ENCODE data around the gene KIRREL3.

The KIRREL3 gene

GRCh38 chr11:126522606-126523005 is 478.0 kb downstream of the KIRREL3 start:
- no peak for DNase-seq

DNA sequence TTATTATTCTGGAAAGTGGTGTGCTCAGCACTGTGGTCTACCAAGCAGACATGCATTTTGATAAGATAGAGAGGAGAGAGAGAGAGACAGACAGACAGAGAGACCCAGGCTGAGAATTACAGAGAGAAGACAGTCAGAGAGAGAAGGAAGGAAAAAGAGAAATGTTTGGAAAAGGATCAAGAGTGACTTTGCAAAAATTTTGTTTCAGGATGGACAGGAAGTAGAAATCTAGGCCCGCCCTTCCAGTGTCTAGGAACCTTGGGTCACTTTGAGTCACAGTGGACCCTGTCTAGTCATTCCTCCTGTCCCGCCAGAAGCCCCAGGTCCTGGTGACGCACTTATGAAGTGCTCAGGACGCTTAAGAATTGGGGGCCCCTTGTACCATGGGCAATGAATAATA is 478.4 kb downstream of the KIRREL3 start:
- DNase-seq, result no peak

GRCh38 chr11:126521196-126521595 is 479.4 kb downstream of the KIRREL3 start:
- no peak for DNase-seq

DNA sequence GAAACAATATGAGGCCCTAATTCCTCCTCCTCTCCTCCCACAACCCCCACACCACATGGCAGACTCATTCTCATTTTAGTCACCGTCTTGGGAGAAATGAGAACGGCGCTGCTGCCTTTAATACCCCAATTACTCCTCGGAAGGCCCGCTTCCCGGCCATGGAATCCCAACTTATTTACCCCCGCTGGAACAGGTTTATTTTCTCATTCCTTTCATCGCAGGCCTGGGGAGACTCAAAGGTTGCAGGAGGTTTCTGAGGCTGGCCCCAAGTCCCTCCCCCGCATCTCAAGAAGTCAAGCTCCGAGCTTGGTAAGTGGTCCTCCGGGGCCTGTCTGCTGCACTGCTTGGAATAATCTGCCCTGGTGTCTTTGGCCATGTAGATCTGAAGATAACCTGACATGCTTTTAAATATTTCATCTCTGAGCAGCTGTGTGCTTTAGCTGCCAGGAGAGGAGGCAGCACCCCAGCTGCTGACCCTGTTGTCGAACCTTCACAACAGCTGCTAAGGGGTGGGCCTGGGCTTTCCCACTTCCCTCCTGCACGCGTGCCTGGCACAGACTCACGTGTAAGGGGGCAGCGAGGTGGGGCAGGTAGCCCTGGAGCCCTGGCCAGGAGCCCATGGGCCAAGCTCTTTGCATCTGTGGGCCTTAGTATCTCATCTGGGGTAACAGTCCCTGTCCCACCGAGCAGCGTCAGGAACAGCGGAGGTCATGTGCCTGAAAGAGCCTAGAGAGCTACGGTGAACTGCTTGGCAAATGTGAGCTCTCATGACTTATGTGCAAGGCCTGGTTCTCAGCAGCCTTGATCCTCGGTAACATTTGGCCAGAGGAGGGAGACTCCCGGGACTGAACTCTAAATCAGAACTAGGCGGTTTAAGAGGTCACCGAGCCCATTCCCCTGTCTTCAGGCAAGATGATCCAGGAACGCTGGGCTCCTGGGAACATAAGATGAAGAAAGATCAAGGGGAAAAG is 480.5 kb downstream of the KIRREL3 start:
- DNase-seq, result no peak

DNA sequence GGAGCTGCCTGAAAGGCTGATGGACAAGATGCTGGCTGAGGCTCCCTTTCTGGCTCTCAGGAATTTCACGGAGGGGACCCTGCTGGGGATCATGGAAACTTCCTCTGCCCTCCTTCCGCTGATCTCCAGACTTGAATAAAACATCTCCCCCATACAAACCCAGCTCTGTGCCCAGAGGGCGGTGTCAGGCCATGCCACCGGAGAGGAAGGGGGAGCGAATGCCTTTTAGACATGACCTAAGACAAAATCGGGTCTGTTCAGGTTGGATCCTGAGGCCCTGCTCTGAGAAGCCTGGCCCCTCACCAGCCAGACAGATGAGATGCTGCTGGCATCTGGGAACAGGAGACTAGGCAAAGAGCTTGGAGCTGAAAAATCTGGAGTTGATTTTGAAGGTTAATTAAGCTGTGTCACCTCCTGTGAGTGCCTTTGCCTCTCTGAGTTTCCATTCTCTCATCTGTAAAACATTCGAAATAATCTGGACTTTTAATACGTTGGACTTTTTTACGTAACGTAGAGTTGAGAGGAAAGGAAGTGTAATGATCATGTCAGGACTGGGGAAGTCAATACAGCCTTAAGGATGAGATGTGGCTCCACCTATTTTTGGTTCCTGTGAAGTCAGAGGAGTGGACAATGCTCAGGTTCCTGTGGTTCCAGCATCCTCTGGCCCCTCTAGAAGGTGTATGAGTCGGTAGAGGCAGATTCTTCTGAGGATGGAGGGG is 481.4 kb downstream of the KIRREL3 start:
- no peak for DNase-seq

- no peak for DNase-seq
These were observed 482.2 kb downstream of the KIRREL3 start for GRCh38 chr11:126518071-126518971.

DNA sequence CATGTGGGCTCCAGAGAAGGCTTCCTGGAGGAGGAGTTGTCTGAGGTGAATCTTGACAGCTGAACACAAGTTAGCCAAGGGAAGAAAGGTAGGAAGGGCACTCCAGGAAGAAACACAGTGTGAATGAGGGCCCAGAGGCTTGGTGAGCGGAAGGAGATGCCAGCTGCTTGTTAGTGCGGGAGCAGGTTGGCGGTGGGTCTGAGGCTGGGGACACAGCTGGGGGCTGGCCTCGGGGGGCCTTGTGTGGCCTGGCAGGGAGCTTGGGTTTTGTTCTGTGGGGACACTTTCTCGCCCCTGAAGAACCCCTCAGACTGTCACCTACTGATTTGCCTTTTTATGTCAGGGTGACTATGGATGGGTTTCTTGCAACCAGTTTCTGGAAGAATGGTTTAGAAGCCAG is 485.1 kb downstream of the KIRREL3 start:
- DNase-seq, result no peak

DNA sequence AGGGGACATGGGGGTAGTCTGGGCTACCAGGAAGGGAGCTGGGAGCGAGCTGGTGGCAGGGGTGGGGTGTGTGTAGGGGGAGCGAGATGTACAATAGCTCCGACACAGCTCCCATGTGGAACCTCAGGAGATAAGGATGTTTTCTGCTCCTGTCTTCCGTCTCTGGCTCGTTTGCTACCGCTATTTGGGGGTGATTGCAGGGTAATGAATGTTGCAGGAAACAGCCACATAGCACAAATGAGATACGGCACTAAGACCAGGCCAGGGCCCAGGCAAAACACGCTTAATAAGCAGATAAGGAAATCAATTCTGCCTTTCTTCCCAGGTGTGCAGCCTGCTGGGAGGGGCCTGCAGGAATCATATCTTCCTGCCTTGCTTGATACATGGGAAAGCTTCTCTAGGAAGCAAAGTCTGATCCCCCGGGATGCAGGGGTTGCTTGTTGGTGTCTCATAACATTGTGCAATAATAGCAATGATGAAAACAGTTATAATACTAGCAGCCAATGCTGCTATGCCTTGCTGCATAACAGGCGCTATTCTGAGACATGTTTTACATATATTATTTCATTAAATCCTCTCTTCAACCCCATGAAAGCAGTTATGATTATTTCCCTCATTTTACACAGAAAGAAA is 486.4 kb downstream of the KIRREL3 start:
- DNase-seq, result no peak

DNA sequence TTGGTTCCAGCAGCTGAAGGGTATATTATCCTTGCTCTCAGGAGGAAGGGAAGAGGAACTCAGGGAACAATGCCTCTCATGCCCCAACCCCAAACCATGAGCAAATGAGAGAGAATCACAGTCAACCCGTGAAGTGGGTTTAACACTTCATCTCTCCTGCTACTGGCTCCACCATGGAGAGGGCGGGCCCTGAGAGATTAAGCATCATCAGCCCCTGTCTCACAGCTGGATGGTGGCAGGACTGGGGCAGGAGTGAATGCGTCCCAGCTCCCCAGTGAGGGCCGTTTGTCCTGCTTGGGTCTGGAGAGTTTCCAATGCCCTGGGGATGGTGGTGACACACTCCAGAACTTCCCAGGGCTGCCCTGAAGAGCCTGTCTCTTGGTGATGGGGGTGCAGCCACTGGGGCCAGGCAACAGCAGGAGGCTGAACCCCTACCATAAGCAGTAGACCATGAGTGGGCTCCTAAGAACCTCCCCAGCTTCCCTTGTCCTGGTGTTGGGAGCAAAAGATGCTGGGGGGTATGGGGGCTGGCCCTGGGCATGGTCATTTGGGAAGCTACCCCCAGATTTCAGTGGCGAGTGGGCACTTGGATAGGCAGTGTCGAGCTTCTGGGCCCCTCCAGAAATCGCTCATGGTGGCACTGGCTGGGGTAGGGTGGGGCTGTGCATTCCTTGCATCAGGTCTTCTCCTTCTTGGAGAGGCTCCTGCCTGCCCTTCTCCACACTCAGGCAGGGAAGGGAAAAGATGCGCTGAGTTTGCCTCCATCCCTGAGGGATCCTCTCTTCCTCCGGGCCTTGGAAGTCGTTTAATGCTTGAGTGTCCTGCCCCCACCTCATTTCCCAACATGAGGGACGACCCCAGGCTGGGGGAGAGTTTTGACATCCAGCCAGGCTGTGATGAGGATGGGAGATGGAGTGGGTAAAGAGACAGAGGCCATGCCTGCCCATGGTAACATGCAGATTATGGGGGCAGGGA is 487.5 kb downstream of the KIRREL3 start:
- no peak for DNase-seq

DNA sequence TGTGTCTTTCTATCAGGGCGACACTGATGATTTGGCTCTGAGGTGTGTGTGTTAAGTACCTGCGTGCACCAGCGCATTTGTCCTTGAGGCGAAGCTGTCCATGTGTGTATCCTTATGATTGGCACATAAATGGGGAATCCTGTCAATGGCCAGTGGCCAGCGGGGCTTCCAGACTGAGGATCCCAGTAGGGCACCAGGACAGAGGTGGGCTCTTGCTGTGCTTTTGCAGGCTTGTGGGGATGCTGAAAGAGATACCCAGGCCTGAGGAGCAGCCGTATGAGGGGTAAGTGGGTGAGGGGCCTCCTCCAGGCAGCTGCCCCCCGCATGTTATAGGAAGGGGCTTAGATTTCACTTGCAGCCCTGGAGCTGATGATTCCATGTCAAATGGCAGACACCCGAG is 488.3 kb downstream of the KIRREL3 start:
- no peak for DNase-seq

DNA sequence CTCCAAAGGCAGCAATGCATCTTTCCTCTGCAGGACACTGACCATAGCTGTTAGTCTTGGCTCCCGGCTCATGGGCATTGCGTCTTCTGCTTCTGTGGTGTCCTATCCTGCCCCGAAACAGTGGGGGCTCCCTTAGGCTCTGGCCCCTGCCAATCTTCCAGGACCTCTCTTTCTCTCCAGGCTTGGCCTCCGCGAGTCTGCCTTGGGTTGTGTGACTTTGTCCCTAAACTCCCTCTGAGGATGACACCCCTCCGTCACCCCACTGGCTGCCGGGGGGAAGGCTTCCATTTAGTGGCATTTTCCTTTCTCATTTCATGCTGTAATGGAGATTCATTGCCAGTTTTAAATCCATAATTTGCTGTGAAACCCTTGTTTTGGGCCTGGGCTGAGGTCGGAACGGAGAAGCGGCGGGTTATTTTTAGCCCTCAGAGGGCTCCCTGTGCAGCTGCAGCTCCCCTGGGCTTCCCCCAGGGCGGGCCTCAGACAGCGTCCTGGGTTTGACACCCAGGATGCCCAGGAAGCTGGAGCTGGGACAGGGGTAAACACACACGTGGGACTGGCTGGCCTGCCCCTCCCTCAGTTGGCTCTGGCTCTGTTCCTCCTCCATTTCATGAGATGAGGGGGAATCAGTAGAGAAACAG is 489.0 kb downstream of the KIRREL3 start:
- DNase-seq, result no peak

DNA sequence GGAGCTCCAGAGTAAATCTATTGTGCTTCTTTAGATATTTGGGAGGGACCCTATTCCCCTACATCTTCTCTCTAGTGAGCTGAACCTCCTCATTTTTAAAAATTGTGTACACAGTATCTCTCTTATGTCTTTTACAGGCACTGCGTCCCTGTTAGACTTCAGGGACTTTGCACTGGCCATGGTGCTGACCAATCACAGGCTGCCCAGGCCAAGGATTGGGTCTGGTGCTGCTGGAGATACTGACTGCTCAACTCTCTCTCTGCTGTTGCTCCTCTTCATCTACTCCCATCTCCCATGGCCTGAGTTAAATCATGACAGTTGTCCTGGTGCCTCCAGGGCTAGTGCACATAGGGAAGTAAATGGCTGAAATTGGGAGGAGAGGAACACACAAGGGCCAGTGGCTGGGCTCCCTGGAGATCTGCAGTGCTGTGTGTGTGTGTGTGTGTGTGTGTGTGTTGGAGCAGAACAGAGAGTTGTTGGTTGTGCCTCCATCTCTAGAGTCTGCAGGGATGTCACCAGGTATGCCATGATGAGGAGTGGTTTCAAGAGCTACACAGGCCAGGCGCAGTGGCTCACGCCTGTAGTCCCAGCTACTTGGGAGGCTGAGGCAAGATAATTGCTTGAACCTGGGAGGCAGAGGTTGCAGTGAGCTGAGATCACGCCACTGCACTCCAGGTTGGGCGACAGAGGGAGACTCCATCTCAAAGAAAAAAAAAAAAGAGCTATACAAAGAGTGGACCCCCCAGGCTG is 489.8 kb downstream of the KIRREL3 start:
- no peak for DNase-seq

GRCh38 chr11:126507646-126508045 is 492.9 kb downstream of the KIRREL3 start:
- DNase-seq, result no peak

DNA sequence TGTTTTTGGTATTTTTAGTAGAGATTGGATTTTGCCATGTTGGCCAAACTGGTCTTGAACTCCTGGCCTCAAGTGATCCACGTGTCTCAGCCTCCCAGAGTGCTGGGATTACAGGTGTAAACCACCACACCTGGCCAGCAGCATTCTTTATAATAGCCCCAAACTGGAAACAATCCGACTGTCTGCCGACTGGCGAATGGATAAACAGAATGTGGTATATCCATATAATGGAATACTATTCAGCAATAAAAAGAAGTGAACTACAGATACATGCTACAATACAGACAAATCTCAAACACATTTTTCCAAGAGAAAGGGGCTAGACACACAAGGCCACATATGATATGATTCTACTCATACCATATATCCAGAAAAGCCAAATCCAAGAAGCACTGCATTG is 493.8 kb downstream of the KIRREL3 start:
- no peak for DNase-seq

- DNase-seq, result no peak
These were observed 497.6 kb downstream of the KIRREL3 start for GRCh38 chr11:126502982-126503381.

GRCh38 chr11:126502159-126502558 is 498.4 kb downstream of the KIRREL3 start:
- DNase-seq, result no peak

GRCh38 chr11:126501641-126502040 is 498.9 kb downstream of the KIRREL3 start:
- no peak for DNase-seq

- DNase-seq, result no peak
These were observed 499.6 kb downstream of the KIRREL3 start for GRCh38 chr11:126500981-126501380.

DNA sequence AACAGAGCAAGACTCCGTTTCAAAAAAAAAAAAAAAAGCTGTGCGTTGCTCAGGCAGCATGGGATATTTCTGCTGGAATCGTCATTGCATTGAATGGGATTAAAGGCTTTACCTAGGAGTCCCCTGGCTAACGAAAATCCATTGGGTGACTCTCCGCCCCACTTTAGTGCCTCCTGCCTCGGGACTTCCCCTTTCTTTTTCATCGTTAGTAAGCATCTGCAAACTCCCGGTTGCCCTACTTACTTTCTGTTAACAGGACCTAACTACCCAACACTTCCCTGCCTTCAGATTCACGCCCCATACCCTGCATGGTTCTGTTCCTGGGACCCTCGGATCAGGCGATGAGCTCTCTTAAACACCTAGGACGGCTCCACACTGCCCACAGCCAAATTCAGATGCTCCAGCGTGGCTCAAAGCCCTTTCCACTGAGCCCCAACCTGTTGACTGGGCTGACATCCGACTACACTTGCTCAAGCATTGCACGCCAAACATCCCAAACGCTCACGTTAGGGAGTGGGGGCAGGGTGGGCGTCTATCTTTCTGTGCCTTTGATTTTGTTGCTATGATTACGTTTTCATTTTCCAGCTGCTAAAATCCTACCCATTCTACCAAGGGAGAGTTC is 501.3 kb downstream of the KIRREL3 start:
- DNase-seq, result no peak
